Adipose tissue (tissue), 3 donors: ENCODE results near the gene RABGGTA. TPM values are rescaled to one million over a fixed set of nuclear protein-coding genes. Genes with fewer than 3 reads are reported as not detected.

ENCODE experiments used
- H3K27ac ChIP-seq: one replicate; pipeline ENCODE4 v1.5.1; 2013; ENCODE audit warnings: low read depth, low read length
- WGBS, 3 donors: extraction: QIAGEN DNeasy Blood & Tissue Kit; methylation state at CpG; one replicate each; pipeline ENCODE4 v1.1.7; 2013; 5-methylcytosine and 5-hydroxymethylcytosine counted together
- polyA plus RNA-seq, 3 donors: library from polyadenylated mRNA; stranded (reverse); fragments of 200-250 nt; gene quantifications; one replicate each; pipeline ENCODE4 v1.2.3, GENCODE V29; 2013
- donor health status: healthy with polysubstance abuse.
- donor health status: Bipolar disorder and iron deficiency.
- donor health status: healthy.

Gene RABGGTA
- polyA plus RNA-seq, 3 donors, result 20.7 to 27.0 (median 23.0) TPM

DNA sequence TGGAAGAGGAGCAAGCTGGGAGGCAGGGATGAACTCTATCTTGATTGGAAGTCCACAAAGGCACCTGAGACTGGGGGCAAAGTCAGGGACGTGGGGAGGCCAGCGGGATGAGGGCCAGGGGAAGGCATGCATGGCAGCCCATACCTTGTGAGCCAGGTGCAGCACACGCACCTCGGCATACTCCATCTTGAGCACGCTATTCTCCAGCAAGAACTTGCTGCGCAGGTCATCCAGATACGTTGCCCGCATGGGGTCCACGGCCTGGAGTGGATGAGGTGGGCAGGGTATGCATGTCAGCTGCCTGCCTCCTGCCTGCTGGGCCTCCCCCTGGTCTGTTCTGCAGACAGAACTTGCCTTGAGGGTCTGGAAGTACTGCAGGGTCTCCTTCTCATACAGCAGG, 3.9 kb downstream of the RABGGTA start:
- no peak overlapping the region for H3K27ac ChIP-seq
- 89 to 96% (median 94%) methylated on average over 9 of the region's 9 CpGs for WGBS, 3 donors

DNA sequence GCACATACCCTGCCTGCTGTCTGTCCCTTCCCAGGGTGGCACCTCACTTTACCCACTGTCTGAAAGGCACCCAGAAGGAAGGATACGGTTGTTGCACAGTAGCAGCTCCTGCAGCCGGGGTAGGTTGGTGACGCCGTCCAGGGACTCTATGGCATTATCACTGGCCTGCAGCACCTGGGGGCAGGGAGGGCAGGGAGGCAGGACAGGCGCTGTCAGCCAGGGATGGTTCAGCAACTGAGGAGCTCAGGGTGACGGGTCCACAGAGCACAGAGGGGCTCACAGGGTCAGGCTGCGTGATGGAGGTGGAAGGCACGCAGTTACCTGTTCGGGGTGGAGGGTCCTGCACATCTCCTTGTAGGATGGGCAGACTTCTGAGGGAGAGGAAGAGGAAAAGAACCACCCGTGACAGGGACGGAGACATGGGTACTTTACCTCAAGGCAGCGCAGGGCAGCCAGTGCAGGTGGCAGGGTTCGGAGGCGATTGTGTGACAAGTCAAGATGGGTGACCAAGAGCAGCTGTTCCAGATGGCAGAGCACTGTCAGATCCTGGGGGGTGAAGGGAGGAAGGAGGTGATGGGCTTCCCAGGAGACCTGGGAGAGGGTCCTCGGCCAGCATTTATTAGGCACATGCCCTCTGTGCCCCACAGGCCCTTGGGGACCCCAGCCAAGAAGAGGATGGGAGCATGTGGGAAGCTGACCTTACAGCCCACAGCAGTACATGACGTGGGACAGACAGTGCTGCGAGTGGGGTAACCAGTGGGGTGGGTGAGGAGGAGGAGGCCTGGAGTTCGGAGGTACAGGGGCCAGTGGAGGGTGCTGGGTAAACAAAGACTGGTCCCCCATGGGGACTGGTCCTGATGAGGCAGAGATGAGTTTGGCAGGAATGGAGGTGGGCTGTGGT, 4.8 kb downstream of the RABGGTA start:
- WGBS, 3 donors, result 86 to 92% (median 89%) methylated on average over 18 of the region's 18 CpGs
- no peak overlapping the region for H3K27ac ChIP-seq

- no peak overlapping the region for H3K27ac ChIP-seq
- WGBS, 3 donors, result 60 to 78% (median 69%) methylated on average over 6 of the region's 6 CpGs
Measured at GRCh38 chr14:24264298-24264697, 7.1 kb downstream of the RABGGTA start.

DNA sequence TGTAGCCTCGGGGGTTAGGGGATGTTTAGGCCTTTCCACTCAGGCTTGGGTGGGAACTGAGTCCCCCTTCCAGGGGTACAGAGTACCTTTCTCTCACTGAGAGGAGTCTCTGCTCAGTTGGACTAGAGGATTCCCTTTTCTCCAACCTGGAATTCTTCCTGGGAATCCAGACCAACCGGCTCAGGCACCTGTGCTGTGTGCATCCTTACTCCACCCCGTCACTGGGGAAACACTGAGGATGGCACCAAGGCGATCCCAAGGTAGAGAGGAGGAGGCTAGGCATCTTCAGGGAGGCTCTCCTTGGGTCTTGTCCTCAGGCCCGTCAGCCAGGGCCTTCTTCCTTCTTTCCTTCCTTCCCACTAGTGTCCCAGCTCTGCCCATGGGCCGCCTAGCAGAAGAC, 7.5 kb downstream of the RABGGTA start:
- 58 to 74% (median 62%) methylated on average over 6 of the region's 6 CpGs for WGBS, 3 donors
- no peak overlapping the region for H3K27ac ChIP-seq

DNA sequence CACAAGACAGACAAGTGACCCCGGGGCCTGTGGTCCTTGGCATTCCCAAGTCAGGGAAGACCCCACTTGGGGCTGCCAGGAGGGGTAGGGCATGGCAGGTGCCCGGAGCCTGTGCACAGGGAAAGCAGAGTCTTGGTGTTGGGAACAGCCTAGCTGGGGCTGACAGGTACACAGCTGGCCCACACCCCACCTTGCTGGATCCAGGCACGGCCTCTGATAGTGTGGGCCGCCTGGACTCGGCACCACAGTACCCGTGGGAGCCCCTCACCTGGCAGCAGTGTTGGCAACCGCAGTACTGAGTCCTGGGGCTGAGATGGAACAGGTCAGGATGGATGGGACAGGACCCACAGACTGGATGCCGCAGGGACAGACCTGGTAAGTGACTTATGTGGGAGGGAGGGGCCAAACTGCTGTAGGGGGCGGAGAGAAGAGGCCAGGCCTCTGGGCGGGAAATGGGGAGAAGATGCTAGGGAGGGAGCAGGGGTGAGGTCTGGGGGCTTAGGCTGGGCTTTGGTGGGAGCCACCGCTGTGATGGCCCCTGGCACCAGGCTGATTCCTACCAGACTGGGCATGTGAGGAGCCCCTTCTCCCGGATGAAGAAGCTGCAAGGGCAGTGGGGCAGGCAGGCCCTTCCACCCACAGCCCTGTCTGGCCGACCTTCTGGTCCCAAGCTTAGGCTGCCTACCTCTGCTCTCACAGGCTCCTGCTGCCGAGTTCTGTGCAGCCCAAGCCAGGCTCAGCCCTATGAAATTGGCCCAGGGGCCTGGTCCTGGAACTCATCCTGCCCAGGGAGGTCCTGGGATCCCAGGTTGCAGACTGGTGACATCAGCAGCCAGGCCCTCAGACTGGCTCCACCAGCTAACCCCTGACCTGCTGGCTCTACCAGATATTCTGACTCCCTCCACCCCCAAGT, 8.3 kb downstream of the RABGGTA start, which contains the start of gene TGM1:
Gene TGM1, minus strand, starts transcription at position 357 of the 913 bp plus-strand sequence. CDS start 825 bp downstream, outside the sequence.
- no peak within 1 kb of the TSS for H3K27ac ChIP-seq
- WGBS, 3 donors, result 75 to 80% (median 80%) methylated on average over 14 of the region's 14 CpGs

DNA sequence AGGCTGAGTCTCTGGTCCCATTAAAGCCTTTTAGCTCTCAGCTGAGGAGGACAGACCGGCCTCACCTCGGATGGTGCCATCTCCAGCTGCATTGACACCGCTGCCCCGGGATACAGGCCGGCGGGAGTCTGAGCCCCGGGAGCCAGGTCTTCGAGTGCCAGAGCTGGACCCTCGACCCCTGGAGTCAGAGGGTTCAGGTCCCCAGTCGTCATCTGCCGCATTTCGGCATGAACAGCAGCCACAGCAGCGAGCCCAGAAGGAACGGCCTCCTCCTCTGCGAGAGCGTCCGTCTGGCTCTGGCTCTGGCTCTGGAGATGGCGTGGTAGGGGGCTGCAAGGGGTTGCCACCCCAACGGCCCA, 9.4 kb downstream of the RABGGTA start:
- 91 to 93% (median 91%) methylated on average over 19 of the region's 19 CpGs for whole genome bisulfite sequencing, 3 donors
- no peak overlapping the region for H3K27ac ChIP-seq

- 85 to 92% (median 89%) methylated on average over 20 of the region's 20 CpGs for WGBS, 3 donors
Measured at GRCh38 chr14:24261256-24261968, 10.0 kb downstream of the RABGGTA start.

DNA sequence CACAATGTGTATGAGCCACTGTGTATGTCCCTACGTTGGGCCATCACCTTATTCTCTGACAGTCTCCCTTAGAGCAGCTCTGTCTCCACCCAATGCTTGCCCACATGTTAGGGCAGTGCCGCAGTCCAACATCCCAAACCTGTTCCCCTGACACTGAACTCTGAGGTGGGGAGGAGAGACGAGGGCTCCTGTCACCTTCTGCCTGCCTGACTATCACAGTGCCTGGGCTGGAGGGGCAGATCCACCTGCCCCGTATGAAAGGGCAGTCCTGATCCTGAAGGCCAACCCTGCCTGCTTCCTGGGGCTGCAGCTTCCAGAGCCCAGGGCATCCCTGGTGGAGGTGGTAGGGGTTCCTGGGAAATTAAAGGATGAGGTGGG, 10.6 kb downstream of the RABGGTA start:
- no peak overlapping the region for H3K27ac ChIP-seq
- WGBS, 3 donors, result 80 to 87% (median 85%) methylated on average over 4 of the region's 4 CpGs

More at GRCh38 chr14:24261256-24261968, 10.0 kb downstream of the RABGGTA start:
- H3K27ac ChIP-seq, result no peak overlapping the region

DNA sequence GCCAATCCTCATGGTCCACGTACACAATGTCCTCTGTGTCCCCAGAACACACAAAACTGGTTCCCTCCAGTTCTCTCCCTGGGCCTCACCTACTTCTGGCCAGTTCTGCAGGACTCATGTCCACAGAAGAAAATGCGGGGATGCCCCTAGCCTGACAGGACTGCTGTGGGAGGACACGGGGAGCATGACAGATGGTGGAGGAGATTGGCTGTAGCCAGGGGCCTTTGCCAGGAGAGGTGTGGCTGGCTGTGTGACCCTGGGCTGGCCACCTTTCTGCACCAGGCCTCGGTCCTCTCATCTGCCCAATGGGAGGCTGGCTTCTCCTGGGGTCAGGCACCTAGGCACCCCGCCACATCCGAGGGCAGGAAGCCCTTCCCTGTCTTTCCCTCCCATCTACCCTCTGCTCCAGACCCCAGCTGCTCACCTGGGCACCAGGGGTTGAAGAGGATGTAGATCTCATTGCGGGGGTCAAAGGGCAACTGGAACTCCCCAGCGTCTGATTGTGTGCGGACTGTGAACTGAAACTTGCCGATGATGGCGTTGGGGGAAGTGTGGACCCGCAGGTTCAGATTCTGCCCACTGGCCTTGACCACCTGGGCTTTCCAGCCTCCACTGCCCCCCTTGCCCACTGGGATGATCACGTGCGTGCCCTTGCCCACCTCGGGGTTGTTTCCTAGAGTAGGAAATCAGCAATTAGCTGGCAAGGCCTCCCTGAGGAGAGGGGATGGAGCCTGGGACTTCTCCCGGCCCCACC, 11.2 kb downstream of the RABGGTA start:
- H3K27ac ChIP-seq, result no peak overlapping the region
- WGBS, 3 donors, result 77 to 84% (median 83%) methylated on average over 16 of the region's 16 CpGs

- no peak overlapping the region for H3K27ac ChIP-seq
- 74 to 77% (median 77%) methylated on average over 16 of the region's 16 CpGs for WGBS, 3 donors
Measured at GRCh38 chr14:24259282-24260025, 11.9 kb downstream of the RABGGTA start.

- 83 to 88% (median 88%) methylated on average over 18 of the region's 18 CpGs for whole genome bisulfite sequencing, 3 donors
- no peak overlapping the region for H3K27ac ChIP-seq
Measured at GRCh38 chr14:24258548-24259265, 12.7 kb downstream of the RABGGTA start.

GRCh38 chr14:24258119-24258518, 13.3 kb downstream of the RABGGTA start:
- 77 to 83% (median 82%) methylated on average over 9 of the region's 9 CpGs for WGBS, 3 donors

DNA sequence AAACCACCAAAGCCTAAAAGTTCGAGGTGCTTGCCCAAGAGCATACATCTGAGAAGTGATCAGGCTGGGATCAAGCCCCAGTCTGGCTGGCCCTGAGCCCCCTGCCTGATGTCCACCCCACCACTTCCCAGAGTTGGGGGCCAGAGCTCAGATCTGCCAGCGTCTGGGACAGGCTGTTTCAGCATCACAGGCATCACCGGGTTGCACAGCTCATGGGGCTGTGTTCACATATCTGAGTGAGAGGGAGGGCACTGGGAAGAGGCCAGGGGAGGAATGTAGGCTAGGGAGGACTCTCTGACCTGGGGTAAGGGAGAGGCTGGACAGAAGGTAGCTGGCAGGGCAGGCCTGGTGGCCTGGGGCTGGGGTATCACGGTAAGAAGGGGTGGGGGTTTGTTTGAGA, 14.4 kb downstream of the RABGGTA start:
- 67 to 76% (median 69%) methylated on average over 4 of the region's 4 CpGs for WGBS, 3 donors
- no peak overlapping the region for H3K27ac ChIP-seq

More at GRCh38 chr14:24258119-24258518, 13.3 kb downstream of the RABGGTA start:
- no peak overlapping the region for H3K27ac ChIP-seq

- H3K27ac ChIP-seq, result no peak overlapping the region
- 94 to 95% (median 94%) methylated on average over 12 of the region's 12 CpGs for WGBS, 3 donors
Measured at GRCh38 chr14:24255931-24256711, 15.3 kb downstream of the RABGGTA start.

- H3K27ac ChIP-seq, result no peak overlapping the region
- 79 to 89% (median 86%) methylated on average over 8 of the region's 8 CpGs for WGBS, 3 donors
Measured at GRCh38 chr14:24255438-24255837, 16.0 kb downstream of the RABGGTA start.
